Ishikawa (cell line): ENCODE results near the gene ZDHHC7.

Source experiments
- CEBPB ChIP-seq: IDR thresholded peaks from 2 replicates; pipeline ENCODE4 v1.6.1; 2012
- CREB1 ChIP-seq: IDR thresholded peaks from 2 replicates; pipeline ENCODE4 v1.6.1; 2012; ENCODE audit warnings: low read depth
- EGR1 ChIP-seq: IDR thresholded peaks from 2 replicates; pipeline ENCODE4 v1.6.1; 2012
- EP300 ChIP-seq: IDR thresholded peaks from 2 replicates; pipeline ENCODE4 v1.6.1; 2012; ENCODE audit warnings: borderline replicate concordance
- FOXM1 ChIP-seq: IDR thresholded peaks from 2 replicates; pipeline ENCODE4 v1.6.1; 2012; ENCODE audit warnings: low read depth, borderline replicate concordance
- MAX ChIP-seq: IDR thresholded peaks from 2 replicates; pipeline ENCODE4 v1.6.1; 2012
- NFIC ChIP-seq: IDR thresholded peaks from 2 replicates; pipeline ENCODE4 v1.6.1; 2012
- RAD21 ChIP-seq: IDR thresholded peaks from 2 replicates; pipeline ENCODE4 v1.6.1; 2012; ENCODE audit warnings: low read depth
- REST ChIP-seq: IDR thresholded peaks from 2 replicates; pipeline ENCODE4 v1.6.1; 2012; ENCODE audit warnings: low read depth, mild to moderate bottlenecking
- TAF1 ChIP-seq: IDR thresholded peaks from 2 replicates; pipeline ENCODE4 v1.6.1; 2012; ENCODE audit warnings: low read depth, mild to moderate bottlenecking
- TCF12 ChIP-seq: IDR thresholded peaks from 2 replicates; pipeline ENCODE4 v1.6.1; 2012; ENCODE audit warnings: low read depth
- TEAD4 ChIP-seq: IDR thresholded peaks from 2 replicates; pipeline ENCODE4 v1.6.1; 2012
- USF1 ChIP-seq: IDR thresholded peaks from 2 replicates; pipeline ENCODE4 v1.6.1; 2012
- YY1 ChIP-seq: IDR thresholded peaks from 2 replicates; pipeline ENCODE4 v1.6.1; 2012; ENCODE audit warnings: low read depth
- ZBTB7A ChIP-seq: IDR thresholded peaks from 2 replicates; pipeline ENCODE4 v1.6.1; 2012; ENCODE audit warnings: low read depth

Gene ZDHHC7

DNA sequence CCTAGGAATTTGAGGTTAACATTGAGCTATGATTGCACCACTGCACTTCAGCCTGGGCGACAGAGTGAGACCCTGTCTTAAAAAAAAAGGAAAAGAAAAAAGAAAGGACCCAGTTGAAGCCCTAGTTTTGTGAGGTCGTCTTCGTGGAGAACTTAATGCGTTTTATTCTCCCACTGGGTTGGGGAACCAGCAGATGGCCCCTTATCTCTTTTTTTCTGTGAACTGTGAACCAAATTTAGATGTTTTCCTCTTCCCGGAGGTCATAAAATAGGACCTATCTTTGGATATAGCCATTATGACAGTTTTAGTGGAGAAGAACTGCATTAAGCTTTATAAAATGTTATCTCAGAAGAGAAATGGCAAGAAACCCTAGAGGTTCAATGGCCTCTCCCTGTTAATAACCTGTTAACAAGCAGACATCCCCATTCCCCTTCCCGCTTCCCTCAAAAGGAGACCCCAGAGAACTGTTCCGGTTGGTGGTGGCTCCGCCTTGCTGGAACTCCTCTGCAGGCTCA lies 39.8 kb upstream of the ZDHHC7 start:
- TF ChIP-seq ZBTB7A (no peak), RAD21 (no peak), CEBPB (no peak), MAX (no peak)

- TF ChIP-seq USF1 (no peak), EP300 (no peak), TCF12 (no peak)
These were observed 38.5 kb upstream of the ZDHHC7 start for GRCh38 chr16:85049706-85050305.

DNA sequence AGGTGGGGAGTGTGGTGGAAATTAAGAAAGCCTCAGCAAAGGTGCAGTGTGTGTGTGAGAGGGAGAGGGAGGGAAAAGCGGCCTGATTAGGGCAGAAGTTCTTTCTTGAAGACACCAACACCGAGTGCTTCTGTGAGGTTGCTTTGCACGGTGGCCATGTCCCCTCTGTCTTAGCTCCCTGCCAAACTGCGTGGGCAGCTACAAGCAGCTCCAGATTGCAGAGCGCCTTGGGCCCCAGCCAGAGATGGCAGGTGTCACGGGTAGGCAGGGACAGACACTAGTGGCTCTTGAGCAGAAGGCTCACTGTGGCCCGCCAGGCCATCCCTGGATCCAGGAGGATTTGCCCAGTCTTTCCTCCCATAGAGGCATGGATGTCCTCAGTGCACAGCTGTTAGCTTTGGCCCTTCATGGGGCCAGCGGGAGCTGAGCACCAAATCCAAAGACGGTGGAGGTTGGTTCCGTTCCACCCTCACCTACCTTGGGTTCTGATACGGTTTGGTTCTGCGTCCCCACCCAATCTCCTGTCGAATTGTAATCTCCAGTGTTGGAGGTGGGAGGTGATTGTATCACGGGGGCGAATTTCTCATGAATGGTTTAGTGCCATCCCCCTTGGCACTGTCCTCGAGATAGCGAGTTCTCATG lies 37.7 kb upstream of the ZDHHC7 start:
- TF ChIP-seq NFIC, result no peak
- TF ChIP-seq EP300, result no peak
- no peak for TF ChIP-seq CEBPB
- no peak for TF ChIP-seq FOXM1
- no peak for TF ChIP-seq TEAD4
- TF ChIP-seq REST, result no peak
- TF ChIP-seq USF1, result no peak
- TF ChIP-seq TAF1, result no peak
- TF ChIP-seq TCF12, result no peak

- no peak for TF ChIP-seq FOXM1
- TF ChIP-seq RAD21, result no peak
- TF ChIP-seq CREB1, result no peak
- no peak for TF ChIP-seq TEAD4
- no peak for TF ChIP-seq MAX
- no peak for TF ChIP-seq TCF12
- TF ChIP-seq NFIC, result no peak
- TF ChIP-seq USF1, result no peak
- no peak for TF ChIP-seq CEBPB
- TF ChIP-seq TAF1, result no peak
- no peak for TF ChIP-seq ZBTB7A
- TF ChIP-seq YY1, result no peak
- no peak for TF ChIP-seq EGR1
These were observed 36.6 kb upstream of the ZDHHC7 start for GRCh38 chr16:85047867-85048455.

GRCh38 chr16:85046931-85047866 lies 35.9 kb upstream of the ZDHHC7 start:
- no peak for TF ChIP-seq ZBTB7A
- no peak for TF ChIP-seq TCF12
- no peak for TF ChIP-seq YY1
- TF ChIP-seq CEBPB, result no peak
- TF ChIP-seq TAF1, result no peak
- no peak for TF ChIP-seq RAD21
- TF ChIP-seq FOXM1, result no peak
- TF ChIP-seq NFIC, result no peak
- no peak for TF ChIP-seq REST
- no peak for TF ChIP-seq TEAD4
- no peak for TF ChIP-seq CREB1
- no peak for TF ChIP-seq EP300
- TF ChIP-seq MAX, result no peak
